Measurements from ENCODE around the gene CA10. TPM values are rescaled to one million over a fixed set of nuclear protein-coding genes. Genes with fewer than 3 reads are reported as not detected.

The CA10 gene
- total RNA-seq (2022; extraction: Qiagen RNA extraction; ENCODE audit: low read depth), result not detected in 5 replicates

GRCh38 chr17:52158450-52159042 is at the start of gene CA10:
Gene CA10, minus strand, starts transcription at chr17:52158714.

Measured in A549 treated with GW870086 at 1 μM for 4 hours (cell line).